K562 (cell line): ENCODE data around the gene SET. TPM values are rescaled to one million over a fixed set of nuclear protein-coding genes. Genes with fewer than 3 reads are reported as not detected.
"Not testable (repeated sequence)": the region's sequence is repeated elsewhere in the genome, so short reads cannot be mapped to it uniquely, and the experiment has no call there.

Experiments
- ATAC-seq: fragments of 200-7000 bp; cut with Tn5 transposase; 3 replicates; pipeline ENCODE4 v1.9.1; 2020; ENCODE audit warnings: moderate library complexity
- BruUV-seq: library from RNA; stranded (reverse); fragments of 400-500 nt; replicated peaks from 2 replicates; lab custom pipeline; 2021; lab: Mats Ljungman, UMichigan
- CTCF ChIA-PET: fragments of 300-600 bp; formaldehyde crosslinking; extraction: SDS; loops from one replicate; lab custom pipeline; 2021; ENCODE audit warnings: low intra/inter-chr PET ratio; lab: Yijun Ruan, JAX
- POLR2A ChIA-PET: fragments of 300-600, 350-650 bp; sonication (Branson Sonifier 250); formaldehyde crosslinking; extraction: SDS; loops from one replicate; lab custom pipeline; 2021; ENCODE audit warnings: antibody characterized with exemption, inconsistent platforms; lab: Yijun Ruan, JAX
- DNase-seq, 4 experiments: peaks; one replicate each; pipeline versions ENCODE4 v3.0.0 to v3.0.0-alpha.2; 2011 to 2018; ENCODE audit warnings: low spot score in 3 of 4, mixed read lengths in 3 of 4; ENCODE audit errors: extremely low read depth in 1 of 4
- FAIRE-seq: peaks from 2 replicates; lab custom pipeline; 2011; peaks lifted over from hg19 to GRCh38; lab: Jason Lieb, UNC
- H2AFZ ChIP-seq: 2 replicates; pipeline ENCODE4 v1.6.0; 2011; ENCODE audit warnings: low read depth, low read length, control low read depth, inconsistent platforms
- H3K27ac ChIP-seq: fragments of 200-600 bp; 3 replicates; pipeline ENCODE4 v1.8.0; 2011; ENCODE audit warnings: low read depth, mild to moderate bottlenecking, control low read depth, inconsistent platforms, low read length, moderate library complexity, mixed read lengths; ENCODE audit errors: extremely low read depth
- H3K27me3 ChIP-seq, 2 experiments: fragments of 300-600 bp in 1 of 2; 2 replicates in 1 of 2; 3 replicates in 1 of 2; pipeline versions ENCODE4 v1.6.0 to v1.8.0; 2011; ENCODE audit warnings: inconsistent platforms in 2 of 2, low read length in 2 of 2, mild to moderate bottlenecking in 1 of 2, mixed read lengths in 1 of 2, moderate library complexity in 1 of 2; ENCODE audit not compliant: control insufficient read depth in 2 of 2, insufficient read depth in 2 of 2
- H3K36me3 ChIP-seq: fragments of 300-600 bp; 3 replicates; pipeline ENCODE4 v1.8.0; 2011; ENCODE audit warnings: mild to moderate bottlenecking, low read length, inconsistent platforms; ENCODE audit not compliant: control insufficient read depth, insufficient read depth
- H3K4me1 ChIP-seq, 2 experiments: fragments of 200-600 bp in 1 of 2; replicated peaks in 1 of 2; 2 replicates in 1 of 2; 3 replicates in 1 of 2; pipeline versions ENCODE4 v1.5.1 to v1.8.0; 2011; ENCODE audit warnings: inconsistent platforms in 2 of 2, low read length in 2 of 2, mild to moderate bottlenecking in 1 of 2, mixed read lengths in 1 of 2, moderate library complexity in 1 of 2; ENCODE audit not compliant: control insufficient read depth in 2 of 2, insufficient read depth in 2 of 2
- H3K4me2 ChIP-seq: 2 replicates; pipeline ENCODE4 v1.6.1; 2011; ENCODE audit warnings: low read length, control low read depth, inconsistent platforms, mixed read lengths; ENCODE audit not compliant: insufficient read depth
- H3K4me3 ChIP-seq: fragments of 200-600 bp; sonication (generic), shearing (Covaris generic); 2 replicates; pipeline ENCODE4 v1.5.1; 2016; ENCODE audit warnings: control low read depth, inconsistent platforms
- H3K79me2 ChIP-seq: fragments of 200-600 bp; 3 replicates; pipeline ENCODE4 v1.8.0; 2011; ENCODE audit warnings: low read length, inconsistent platforms; ENCODE audit not compliant: control insufficient read depth, insufficient read depth
- H3K9ac ChIP-seq, 2 experiments: 2 replicates each; pipeline versions ENCODE4 v1.6.0 to v1.6.1; 2011; ENCODE audit warnings: low read depth in 2 of 2, low read length in 2 of 2, control low read depth in 1 of 2, inconsistent platforms in 1 of 2, mild to moderate bottlenecking in 1 of 2, mixed read lengths in 1 of 2; ENCODE audit not compliant: insufficient read depth in 1 of 2
- H3K9me1 ChIP-seq: one replicate; pipeline ENCODE4 v1.6.0; 2011; ENCODE audit warnings: inconsistent platforms, mild to moderate bottlenecking, low read length, moderate library complexity; ENCODE audit not compliant: control insufficient read depth, insufficient read depth
- H3K9me3 ChIP-seq: replicated peaks from 2 replicates; pipeline ENCODE4 v1.5.1; 2011; ENCODE audit warnings: low read depth, low read length, inconsistent platforms; ENCODE audit not compliant: control insufficient read depth, insufficient read depth
- H4K20me1 ChIP-seq: replicated peaks from 2 replicates; pipeline ENCODE4 v1.6.1; 2011; ENCODE audit warnings: low read length, inconsistent platforms, mixed read lengths; ENCODE audit not compliant: control insufficient read depth, insufficient read depth
- BCOR ChIP-seq: fragments of 450-650 bp; IDR thresholded peaks from 2 replicates; pipeline ENCODE4 v1.6.1; 2016
- RAD21 ChIP-seq, 2 experiments: fragments of 250-450 bp in 1 of 2; fragments of 450-650 bp in 1 of 2; sonication (Bioruptor Pico) in 1 of 2; formaldehyde crosslinking in 1 of 2; IDR thresholded peaks in 1 of 2; conservative IDR thresholded peaks in 1 of 2; 2 replicates each; pipeline versions ENCODE4 v1.4.0 to v1.8.0; 2020 to 2022; ENCODE audit warnings: mild to moderate bottlenecking in 2 of 2, moderate library complexity in 1 of 2
- REST ChIP-seq, 2 experiments: fragments of 450-650 bp; formaldehyde crosslinking in 1 of 2; IDR thresholded peaks; 2 replicates each; pipeline versions ENCODE4 v1.4.0 to v1.6.1; 2014 to 2020; ENCODE audit warnings: mild to moderate bottlenecking in 2 of 2, borderline replicate concordance in 1 of 2, low read depth in 1 of 2
- SMARCA5 ChIP-seq: fragments of 450-650 bp; IDR thresholded peaks from 2 replicates; pipeline ENCODE4 v1.6.1; 2016
- ZBTB33 ChIP-seq: sonication (generic); formaldehyde crosslinking; IDR thresholded peaks from 2 replicates; pipeline ENCODE4 v1.8.1; 2023; ENCODE audit warnings: mild to moderate bottlenecking, missing genetic modification reagents
- ZFX ChIP-seq: sonication (generic); formaldehyde crosslinking; IDR thresholded peaks from 2 replicates; pipeline ENCODE4 v1.8.0; 2022; ENCODE audit warnings: mild to moderate bottlenecking, missing genetic modification reagents, moderate library complexity
- whole genome bisulfite sequencing: fragments of 100-300 bp; shearing (Covaris generic); methylation state at CpG from one replicate; pipeline ENCODE4 v1.1.6; 2016; ENCODE audit warnings: low coverage, mixed read lengths; ENCODE audit not compliant: insufficient coverage; ENCODE audit errors: missing lambda C conversion rate; 5-methylcytosine and 5-hydroxymethylcytosine counted together
- in situ Hi-C: fragments of 300-500 bp; cut with MboI; formaldehyde crosslinking; loops from 4 replicates; pipeline ENCODE4 v1.15.0; 2018; ENCODE audit warnings: inconsistent platforms, mixed read lengths
- intact Hi-C: fragments of 100-400 bp; cut with micrococcal nuclease; formaldehyde crosslinking; loops from 2 replicates; pipeline ENCODE4 v1.14.2; 2022
- polyA plus RNA-seq, 8 experiments: library from polyadenylated mRNA; depleted of rRNA in 4 of 8; stranded (reverse) in 5 of 8; unstranded in 3 of 8; fragments of >200 nt; fragmentation: Nextera tagmentation in 2 of 8; fragmentation: Illumina TruSeq in 1 of 8; extraction: Ambion mirVana in 2 of 8; extraction: Trizol in 1 of 8; gene quantifications; 2 replicates each; pipeline versions ENCODE4 v1.2.1 to v1.2.3, GENCODE V29; 2011 to 2014; ENCODE audit warnings: inconsistent platforms in 1 of 8, missing spikeins in 1 of 8
- total RNA-seq, 7 experiments: library from RNA; depleted of rRNA in 6 of 7; stranded (reverse); fragments of >200 nt in 6 of 7; fragmentation: Illumina TruSeq in 2 of 7; extraction: Trizol in 2 of 7; gene quantifications; 2 replicates each; pipeline versions ENCODE4 v1.2.1 to v1.2.3, GENCODE V29; 2011 to 2021; ENCODE audit warnings: low replicate concordance in 1 of 7
- TF ChIP-seq, protein P1 (sequence below), 3 experiments: IDR thresholded peaks in 2 of 3; conservative IDR thresholded peaks in 1 of 3; 2 replicates each; pipeline ENCODE4 v1.5.1; 2011 to 2012; ENCODE audit warnings: low read length in 3 of 3, mild to moderate bottlenecking in 3 of 3, control low read depth in 2 of 3, improper control_type of control experiment in 1 of 3, inconsistent platforms in 1 of 3, low read depth in 1 of 3, mixed read lengths in 1 of 3, moderate library complexity in 1 of 3; ENCODE audit not compliant: insufficient read depth in 2 of 3

The SET gene
- total and polyA plus RNA-seq, 9 of the 15 experiments (the other 6 are each of a cell fraction or from before 2014, with no cell fraction given), result 404 to 1,447 (median 907) TPM

GRCh38 chr9:128648206-128648605 is 40.8 kb upstream of the SET start:
- Histone ChIP-seq H3K9ac (peak overlapping the region in 1 of 2 experiments; percentile 64; a peak in 1 of 4 replicates), H3K79me2 (peaks cover 35% of the 10 kb centered on the region), H3K36me3 (peaks cover 24% of the 10 kb centered on the region; the same call in 2 of the 3 replicates)
- H3K4me1 ChIP-seq; BruUV-seq; H2AFZ ChIP-seq; H3K4me3 ChIP-seq; H4K20me1 ChIP-seq; H3K9me3 ChIP-seq; H3K4me2 ChIP-seq; H3K9me1 ChIP-seq; CTCF ChIA-PET; H3K27ac ChIP-seq; FAIRE-seq; H3K27me3 ChIP-seq; TF ChIP-seq REST (CRISPR knock-in tag; IDR thresholded peaks at IDR 0.05; ENCODE audit: low read depth): not testable (repeated sequence)
- POLR2A ChIA-PET, result interaction anchor here (0.7 to 1.3 kb wide), 4 partner anchors 9 to 212 kb away, joined by 3 to 5 read pairs (median 3); partner anchors contain the start of gene DYNC2I2
- ATAC-seq (peak; percentile 90), DNase-seq (peak in 1 of 4 experiments; percentile 58)
- 91% methylated on average over 9 of the region's 9 CpGs for WGBS
- intact Hi-C loops, result loop anchor here (5.0 kb wide), 1 partner anchor 54 kb away; the partner anchor contains the start of gene PKN3
- in situ Hi-C loops, result loop anchor here (5.0 kb wide), 1 partner anchor 69 kb away; no protein-coding TSS in a partner anchor
- TF ChIP-seq REST (IDR thresholded peaks at IDR 0.05; ENCODE audit: borderline replicate concordance), result peak; percentile 52; the same call in 1 of the 2 replicates
- TF ChIP-seq, protein P1, sequence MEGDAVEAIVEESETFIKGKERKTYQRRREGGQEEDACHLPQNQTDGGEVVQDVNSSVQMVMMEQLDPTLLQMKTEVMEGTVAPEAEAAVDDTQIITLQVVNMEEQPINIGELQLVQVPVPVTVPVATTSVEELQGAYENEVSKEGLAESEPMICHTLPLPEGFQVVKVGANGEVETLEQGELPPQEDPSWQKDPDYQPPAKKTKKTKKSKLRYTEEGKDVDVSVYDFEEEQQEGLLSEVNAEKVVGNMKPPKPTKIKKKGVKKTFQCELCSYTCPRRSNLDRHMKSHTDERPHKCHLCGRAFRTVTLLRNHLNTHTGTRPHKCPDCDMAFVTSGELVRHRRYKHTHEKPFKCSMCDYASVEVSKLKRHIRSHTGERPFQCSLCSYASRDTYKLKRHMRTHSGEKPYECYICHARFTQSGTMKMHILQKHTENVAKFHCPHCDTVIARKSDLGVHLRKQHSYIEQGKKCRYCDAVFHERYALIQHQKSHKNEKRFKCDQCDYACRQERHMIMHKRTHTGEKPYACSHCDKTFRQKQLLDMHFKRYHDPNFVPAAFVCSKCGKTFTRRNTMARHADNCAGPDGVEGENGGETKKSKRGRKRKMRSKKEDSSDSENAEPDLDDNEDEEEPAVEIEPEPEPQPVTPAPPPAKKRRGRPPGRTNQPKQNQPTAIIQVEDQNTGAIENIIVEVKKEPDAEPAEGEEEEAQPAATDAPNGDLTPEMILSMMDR (IDR thresholded peaks at IDR 0.05 in 2 of 3, conservative IDR thresholded peaks at IDR 0.05 in 1 of 3; ENCODE audit: insufficient read depth in 2 of 3, low read depth in 1 of 3, low read length in 3 of 3), result peak; percentile 39 to 45 (median 42); a peak in 3 of 6 replicates
- TF ChIP-seq RAD21 (CRISPR knock-in tag; conservative IDR thresholded peaks at IDR 0.05 in 1 of 2, IDR thresholded peaks at IDR 0.05 in 1 of 2), result peak; percentile 39 to 60; a peak in 3 of 4 replicates
- TF ChIP-seq SMARCA5, result peak; percentile 66; the same call in 1 of the 2 replicates
- peak; percentile 100 for TF ChIP-seq ZBTB33
- peak; percentile 64; the same call in 1 of the 2 replicates for TF ChIP-seq BCOR
- peak; percentile 29; the same call in 1 of the 2 replicates for TF ChIP-seq ZFX (CRISPR knock-in tag)
